Measurements from ENCODE around the gene FARSB.

Gene FARSB

GRCh38 chr2:222526480-222527277 lies 129.2 kb downstream of the FARSB start:
- H3K36me3 ChIP-seq (ENCODE audit: control insufficient read depth in 1 of 2, insufficient read depth in 2 of 2, low read length in 2 of 2) = no peaks in the 10 kb centered on the region
- H2AFZ ChIP-seq (ENCODE audit: insufficient read depth, low read length, poor library complexity) = no peak overlapping the region
- H2BK5ac ChIP-seq (ENCODE audit: low read depth, low read length, poor library complexity) = no peak overlapping the region
- no peaks in the 10 kb centered on the region for H3K9me3 ChIP-seq (ENCODE audit: insufficient read depth, low read depth, low read length)
- H2BK120ac ChIP-seq (ENCODE audit: insufficient read depth, low read length, poor library complexity) = no peak overlapping the region
- H3K79me1 ChIP-seq (ENCODE audit: low read length) = no peaks in the 10 kb centered on the region
- no peak overlapping the region for H3K23ac ChIP-seq (ENCODE audit: low read length)
- WGBS (ENCODE audit: extremely low coverage, insufficient coverage, insufficient read length) = no CpG with 5 or more reads among the region's 7 CpGs
- no peak overlapping the region for H2AK5ac ChIP-seq (ENCODE audit: low read length)
- no peak overlapping the region for H3K9ac ChIP-seq (ENCODE audit: low read length)
- no peaks in the 10 kb centered on the region for H3K79me2 ChIP-seq (ENCODE audit: control insufficient read depth, insufficient read depth, low read length, poor library complexity)
- no peak for DNase-seq
- H3K4me2 ChIP-seq (ENCODE audit: low read length) = no peak overlapping the region
- no peak overlapping the region for H4K91ac ChIP-seq (ENCODE audit: low read depth, low read length)
- no peak overlapping the region for H3K14ac ChIP-seq (ENCODE audit: low read length)
- no peak overlapping the region for H4K12ac ChIP-seq (ENCODE audit: low read depth, low read length)
- no peak overlapping the region for H3K4ac ChIP-seq (ENCODE audit: low read depth, low read length)
- H3K4me3 ChIP-seq (ENCODE audit: low read depth, low read length) = no peak overlapping the region
- no peak overlapping the region for H4K8ac ChIP-seq (ENCODE audit: low read depth, low read length)
- H3K18ac ChIP-seq (ENCODE audit: low read length) = no peak overlapping the region
- H2BK12ac ChIP-seq (ENCODE audit: low read length) = no peak overlapping the region
- no peaks in the 10 kb centered on the region for H3K27me3 ChIP-seq (ENCODE audit: insufficient read depth, low read length)
- H3K4me1 ChIP-seq (ENCODE audit: control insufficient read depth in 1 of 2, insufficient read depth in 2 of 2, low read length in 2 of 2) = no peaks in the 10 kb centered on the region
- H3K27ac ChIP-seq (ENCODE audit: low read depth, low read length) = no peak overlapping the region

- no peak overlapping the region for H4K8ac ChIP-seq (ENCODE audit: low read depth, low read length)
- H3K79me2 ChIP-seq (ENCODE audit: control insufficient read depth, insufficient read depth, low read length, poor library complexity) = no peaks in the 10 kb centered on the region
- no peak overlapping the region for H2BK5ac ChIP-seq (ENCODE audit: low read depth, low read length, poor library complexity)
- DNase-seq = no peak
- no peak overlapping the region for H3K23ac ChIP-seq (ENCODE audit: low read length)
- no peaks in the 10 kb centered on the region for H3K27me3 ChIP-seq (ENCODE audit: insufficient read depth, low read length)
- H2AK5ac ChIP-seq (ENCODE audit: low read length) = no peak overlapping the region
- no CpG with 5 or more reads among the region's 5 CpGs for WGBS (ENCODE audit: extremely low coverage, insufficient coverage, insufficient read length)
- no peaks in the 10 kb centered on the region for H3K79me1 ChIP-seq (ENCODE audit: low read length)
- no peak overlapping the region for H2BK120ac ChIP-seq (ENCODE audit: insufficient read depth, low read length, poor library complexity)
- no peak overlapping the region for H2AFZ ChIP-seq (ENCODE audit: insufficient read depth, low read length, poor library complexity)
- H3K4me3 ChIP-seq (ENCODE audit: low read depth, low read length) = no peak overlapping the region
- no peak overlapping the region for H3K4me2 ChIP-seq (ENCODE audit: low read length)
- H3K9ac ChIP-seq (ENCODE audit: low read length) = no peak overlapping the region
- no peak overlapping the region for H4K12ac ChIP-seq (ENCODE audit: low read depth, low read length)
- no peak overlapping the region for H3K4ac ChIP-seq (ENCODE audit: low read depth, low read length)
- no peak overlapping the region for H2BK12ac ChIP-seq (ENCODE audit: low read length)
- no peak overlapping the region for H3K27ac ChIP-seq (ENCODE audit: low read depth, low read length)
- H3K14ac ChIP-seq (ENCODE audit: low read length) = no peak overlapping the region
- no peak overlapping the region for H3K18ac ChIP-seq (ENCODE audit: low read length)
- H3K36me3 ChIP-seq (ENCODE audit: control insufficient read depth in 1 of 2, insufficient read depth in 2 of 2, low read length in 2 of 2) = no peaks in the 10 kb centered on the region
- H3K4me1 ChIP-seq (ENCODE audit: control insufficient read depth in 1 of 2, insufficient read depth in 2 of 2, low read length in 2 of 2) = no peaks in the 10 kb centered on the region
- no peaks in the 10 kb centered on the region for H3K9me3 ChIP-seq (ENCODE audit: insufficient read depth, low read depth, low read length)
- no peak overlapping the region for H4K91ac ChIP-seq (ENCODE audit: low read depth, low read length)
These were observed 130.1 kb downstream of the FARSB start for GRCh38 chr2:222525811-222526210.

- Histone ChIP-seq H3K23ac (ENCODE audit: low read length) (no peak overlapping the region), H3K27ac (ENCODE audit: low read depth, low read length) (no peak overlapping the region), H3K36me3 (ENCODE audit: control insufficient read depth in 1 of 2, insufficient read depth in 2 of 2, low read length in 2 of 2) (no peaks in the 10 kb centered on the region), H3K4me1 (ENCODE audit: control insufficient read depth in 1 of 2, insufficient read depth in 2 of 2, low read length in 2 of 2) (no peaks in the 10 kb centered on the region), H4K8ac (ENCODE audit: low read depth, low read length) (no peak overlapping the region), H3K9ac (ENCODE audit: low read length) (no peak overlapping the region), H2BK12ac (ENCODE audit: low read length) (no peak overlapping the region), H3K9me3 (ENCODE audit: insufficient read depth, low read depth, low read length) (no peaks in the 10 kb centered on the region), H3K4me2 (ENCODE audit: low read length) (no peak overlapping the region), H4K91ac (ENCODE audit: low read depth, low read length) (no peak overlapping the region), H3K79me1 (ENCODE audit: low read length) (no peaks in the 10 kb centered on the region), H2AK5ac (ENCODE audit: low read length) (no peak overlapping the region), H3K14ac (ENCODE audit: low read length) (no peak overlapping the region), H3K27me3 (ENCODE audit: insufficient read depth, low read length) (no peaks in the 10 kb centered on the region), H3K4me3 (ENCODE audit: low read depth, low read length) (no peak overlapping the region), H2AFZ (ENCODE audit: insufficient read depth, low read length, poor library complexity) (no peak overlapping the region), H3K4ac (ENCODE audit: low read depth, low read length) (no peak overlapping the region), H3K18ac (ENCODE audit: low read length) (no peak overlapping the region), H3K79me2 (ENCODE audit: control insufficient read depth, insufficient read depth, low read length, poor library complexity) (no peaks in the 10 kb centered on the region), H2BK120ac (ENCODE audit: insufficient read depth, low read length, poor library complexity) (no peak overlapping the region), H4K12ac (ENCODE audit: low read depth, low read length) (no peak overlapping the region), H2BK5ac (ENCODE audit: low read depth, low read length, poor library complexity) (no peak overlapping the region)
- WGBS (ENCODE audit: extremely low coverage, insufficient coverage, insufficient read length) = no CpG with 5 or more reads among the region's 4 CpGs
- no peak for DNase-seq
These were observed 131.9 kb downstream of the FARSB start for GRCh38 chr2:222523783-222524544.

GRCh38 chr2:222522082-222522481 lies 133.8 kb downstream of the FARSB start:
- Histone ChIP-seq H3K27ac (ENCODE audit: low read depth, low read length) (no peak overlapping the region), H3K23ac (ENCODE audit: low read length) (no peak overlapping the region), H4K12ac (ENCODE audit: low read depth, low read length) (no peak overlapping the region), H3K36me3 (ENCODE audit: control insufficient read depth in 1 of 2, insufficient read depth in 2 of 2, low read length in 2 of 2) (no peaks in the 10 kb centered on the region), H2BK5ac (ENCODE audit: low read depth, low read length, poor library complexity) (no peak overlapping the region), H4K8ac (ENCODE audit: low read depth, low read length) (no peak overlapping the region), H4K91ac (ENCODE audit: low read depth, low read length) (no peak overlapping the region), H3K79me1 (ENCODE audit: low read length) (no peaks in the 10 kb centered on the region), H2BK12ac (ENCODE audit: low read length) (no peak overlapping the region), H3K9me3 (ENCODE audit: insufficient read depth, low read depth, low read length) (no peaks in the 10 kb centered on the region), H3K4ac (ENCODE audit: low read depth, low read length) (no peak overlapping the region), H3K4me2 (ENCODE audit: low read length) (no peak overlapping the region), H3K4me3 (ENCODE audit: low read depth, low read length) (no peak overlapping the region), H3K4me1 (ENCODE audit: control insufficient read depth in 1 of 2, insufficient read depth in 2 of 2, low read length in 2 of 2) (no peaks in the 10 kb centered on the region), H3K27me3 (ENCODE audit: insufficient read depth, low read length) (no peaks in the 10 kb centered on the region), H3K79me2 (ENCODE audit: control insufficient read depth, insufficient read depth, low read length, poor library complexity) (no peaks in the 10 kb centered on the region), H2BK120ac (ENCODE audit: insufficient read depth, low read length, poor library complexity) (no peak overlapping the region), H3K14ac (ENCODE audit: low read length) (no peak overlapping the region), H3K18ac (ENCODE audit: low read length) (no peak overlapping the region), H2AFZ (ENCODE audit: insufficient read depth, low read length, poor library complexity) (no peak overlapping the region), H2AK5ac (ENCODE audit: low read length) (no peak overlapping the region), H3K9ac (ENCODE audit: low read length) (no peak overlapping the region)
- WGBS (ENCODE audit: extremely low coverage, insufficient coverage, insufficient read length) = no CpG with 5 or more reads among the region's 1 CpG
- DNase-seq = no peak

Measured in trophoblast cell (in vitro differentiated cells and primary cell).